ENCODE results near the gene FBRSL1. TPM values are rescaled to one million over a fixed set of nuclear protein-coding genes. Genes with fewer than 3 reads are reported as not detected.

FBRSL1 gene
- total RNA-seq, 1 donor from 2014 or later, result 43.8 TPM

GRCh38 chr12:132478845-132479244 is 11.1 kb upstream of the FBRSL1 start:
- Mint-ChIP-seq H3K27me3 (ENCODE audit: low read depth, unreplicated experiment) (peaks cover 32% of the 10 kb centered on the region), H3K4me3 (ENCODE audit: unreplicated experiment) (no peak overlapping the region)
- FAIRE-seq, result no peak

GRCh38 chr12:132479291-132479690 is 10.7 kb upstream of the FBRSL1 start:
- no peak for FAIRE-seq
- H3K27me3 Mint-ChIP-seq (ENCODE audit: low read depth, unreplicated experiment), result peaks cover 32% of the 10 kb centered on the region

More at GRCh38 chr12:132478845-132479244, 11.1 kb upstream of the FBRSL1 start:
- H2AFZ ChIP-seq (ENCODE audit: low read depth, low read length), result no peak overlapping the region
- H3K27ac ChIP-seq (ENCODE audit: low read depth, low read length), result no peak overlapping the region
- peaks cover 4% of the 10 kb centered on the region for H3K9me3 ChIP-seq (ENCODE audit: insufficient read depth, low read depth, low read length)
- no peak overlapping the region for H3K4me2 ChIP-seq (ENCODE audit: low read length)
- Mint-ChIP-seq H3K4me1 (ENCODE audit: low read depth, unreplicated experiment) (no peaks in the 10 kb centered on the region), H3K9me3 (ENCODE audit: unreplicated experiment) (peaks cover 2% of the 10 kb centered on the region), H3K36me3 (ENCODE audit: low read depth, unreplicated experiment) (no peaks in the 10 kb centered on the region), H3K27ac (ENCODE audit: unreplicated experiment) (no peak overlapping the region)
- no peaks in the 10 kb centered on the region for H4K20me1 ChIP-seq (ENCODE audit: insufficient read depth, low read length)
- peaks cover 19% of the 10 kb centered on the region for H3K27me3 ChIP-seq (ENCODE audit: insufficient read depth, low read length)
- no peaks in the 10 kb centered on the region for H3K4me1 ChIP-seq (ENCODE audit: insufficient read depth, low read length)
- DNase-seq (ENCODE audit: low read depth), result no peak
- TF ChIP-seq CTCF (IDR thresholded peaks at IDR 0.05; ENCODE audit: insufficient read depth, low read depth, low read length) (no peak), EZH2 (IDR thresholded peaks at IDR 0.05; ENCODE audit: insufficient read depth, low read length) (no peak)
- no peaks in the 10 kb centered on the region for H3K36me3 ChIP-seq (ENCODE audit: insufficient read depth, low read length)
- no peaks in the 10 kb centered on the region for H3K79me2 ChIP-seq (ENCODE audit: insufficient read depth, low read length)
- H3K4me3 ChIP-seq (ENCODE audit: insufficient read depth, low read depth, low read length), result no peak overlapping the region
- no peak overlapping the region for H3K9ac ChIP-seq (ENCODE audit: low read length)

More at GRCh38 chr12:132479291-132479690, 10.7 kb upstream of the FBRSL1 start:
- Mint-ChIP-seq H3K4me1 (ENCODE audit: low read depth, unreplicated experiment) (no peaks in the 10 kb centered on the region), H3K27ac (ENCODE audit: unreplicated experiment) (no peak overlapping the region), H3K4me3 (ENCODE audit: unreplicated experiment) (no peak overlapping the region), H3K36me3 (ENCODE audit: low read depth, unreplicated experiment) (no peaks in the 10 kb centered on the region), H3K9me3 (ENCODE audit: unreplicated experiment) (peaks cover 2% of the 10 kb centered on the region)
- no peak overlapping the region for H3K4me2 ChIP-seq (ENCODE audit: low read length)
- no peak for DNase-seq (ENCODE audit: low read depth)
- no peak overlapping the region for H3K27ac ChIP-seq (ENCODE audit: low read depth, low read length)
- no peak overlapping the region for H2AFZ ChIP-seq (ENCODE audit: low read depth, low read length)
- H3K9me3 ChIP-seq (ENCODE audit: insufficient read depth, low read depth, low read length), result peaks cover 4% of the 10 kb centered on the region
- no peaks in the 10 kb centered on the region for H4K20me1 ChIP-seq (ENCODE audit: insufficient read depth, low read length)
- H3K4me3 ChIP-seq (ENCODE audit: insufficient read depth, low read depth, low read length), result no peak overlapping the region
- no peaks in the 10 kb centered on the region for H3K36me3 ChIP-seq (ENCODE audit: insufficient read depth, low read length)
- peaks cover 19% of the 10 kb centered on the region for H3K27me3 ChIP-seq (ENCODE audit: insufficient read depth, low read length)
- no peak for TF ChIP-seq EZH2 (IDR thresholded peaks at IDR 0.05; ENCODE audit: insufficient read depth, low read length)
- TF ChIP-seq CTCF (IDR thresholded peaks at IDR 0.05; ENCODE audit: insufficient read depth, low read depth, low read length), result no peak
- no peak overlapping the region for H3K9ac ChIP-seq (ENCODE audit: low read length)
- no peaks in the 10 kb centered on the region for H3K79me2 ChIP-seq (ENCODE audit: insufficient read depth, low read length)
- H3K4me1 ChIP-seq (ENCODE audit: insufficient read depth, low read length), result no peaks in the 10 kb centered on the region

All from astrocyte (in vitro differentiated cells and primary cell).